K562 (cell line): Measurements from ENCODE around the gene ARHGAP31. TPM values are rescaled to one million over a fixed set of nuclear protein-coding genes. Genes with fewer than 3 reads are reported as not detected.
A peak's percentile ranks its signal among the peaks of the same experiment; 100 is the strongest.

ENCODE experiments used
- ATF2 ChIP-seq: sonication (generic); formaldehyde crosslinking; IDR thresholded peaks from 2 replicates; pipeline ENCODE4 v1.8.1; 2022; ENCODE audit warnings: missing genetic modification reagents
- EGR1 ChIP-seq: fragments of 450-650 bp; conservative IDR thresholded peaks from 2 replicates; pipeline ENCODE4 v1.6.1; 2017; ENCODE audit warnings: mild to moderate bottlenecking
- GTF2E2 ChIP-seq: fragments of 200-800 bp; sonication (Bioruptor generic); IDR thresholded peaks from 2 replicates; pipeline ENCODE4 v1.6.1; 2016; ENCODE audit warnings: missing genetic modification characterization, missing compliant biosample characterization
- JUND ChIP-seq, 2 experiments: IDR thresholded peaks; 2 replicates in 1 of 2; 3 replicates in 1 of 2; pipeline ENCODE4 v1.6.1; 2011; ENCODE audit warnings: borderline replicate concordance in 2 of 2, low read depth in 2 of 2, low read length in 2 of 2, improper control_type of control experiment in 1 of 2, missing biosample characterization in 1 of 2, missing genetic modification characterization in 1 of 2, missing genetic modification reagents in 1 of 2
- MAZ ChIP-seq, 2 experiments: fragments of 450-650 bp in 1 of 2; sonication (generic) in 1 of 2; formaldehyde crosslinking; IDR thresholded peaks in 1 of 2; conservative IDR thresholded peaks in 1 of 2; 2 replicates each; pipeline versions ENCODE4 v1.4.0 to v1.5.0; 2020; ENCODE audit warnings: mild to moderate bottlenecking in 1 of 2, missing genetic modification reagents in 1 of 2
- NBN ChIP-seq: fragments of 450-650 bp; IDR thresholded peaks from 2 replicates; pipeline ENCODE4 v1.6.1; 2016; ENCODE audit warnings: low read depth, mild to moderate bottlenecking
- NEUROD1 ChIP-seq: fragments of 150-350 bp; IDR thresholded peaks from 2 replicates; pipeline ENCODE4 v1.6.1; 2014; ENCODE audit warnings: borderline replicate concordance, low read length, low read depth; ENCODE audit not compliant: partially characterized antibody
- RNF219 ChIP-seq: fragments of 250-450 bp; sonication (Bioruptor Pico); IDR thresholded peaks from 2 replicates; pipeline ENCODE4 v1.5.0; 2022; ENCODE audit warnings: mild to moderate bottlenecking
- RUNX1 ChIP-seq: sonication (generic); IDR thresholded peaks from 2 replicates; pipeline ENCODE4 v1.6.1; 2016; ENCODE audit warnings: antibody characterized with exemption, low read depth
- TFAM ChIP-seq: fragments of 250-450 bp; sonication (Bioruptor Pico); conservative IDR thresholded peaks from 2 replicates; pipeline ENCODE4 v1.5.0; 2021; ENCODE audit warnings: mild to moderate bottlenecking, moderate library complexity
- THAP7 ChIP-seq: fragments of 250-450 bp; sonication (Bioruptor Pico); IDR thresholded peaks from 2 replicates; pipeline ENCODE4 v1.5.0; 2021
- TOE1 ChIP-seq, 2 experiments: fragments of 450-650 bp in 1 of 2; sonication (generic) in 1 of 2; formaldehyde crosslinking in 1 of 2; IDR thresholded peaks; 2 replicates each; pipeline versions ENCODE4 v1.7.1 to v1.8.0; 2016 to 2022; ENCODE audit warnings: borderline replicate concordance in 2 of 2, mild to moderate bottlenecking in 2 of 2, antibody characterized with exemption in 1 of 2, inconsistent platforms in 1 of 2, low read depth in 1 of 2, missing genetic modification reagents in 1 of 2, moderate library complexity in 1 of 2
- TRIM28 ChIP-seq: fragments of 450-650 bp; IDR thresholded peaks from 2 replicates; pipeline ENCODE4 v1.6.1; 2017
- ZBTB11 ChIP-seq, 3 experiments: fragments of 200-800 bp in 1 of 3; fragments of 250-450 bp in 1 of 3; fragments of 450-650 bp in 1 of 3; sonication (Bioruptor Pico) in 1 of 3; sonication (Bioruptor generic) in 1 of 3; formaldehyde crosslinking in 1 of 3; IDR thresholded peaks; 2 replicates each; pipeline versions ENCODE4 v1.6.1 to v1.8.0; 2016 to 2022; ENCODE audit warnings: mild to moderate bottlenecking in 2 of 3, missing genetic modification characterization in 2 of 3, missing compliant biosample characterization in 1 of 3, moderate library complexity in 1 of 3
- ZFX ChIP-seq: sonication (generic); formaldehyde crosslinking; IDR thresholded peaks from 2 replicates; pipeline ENCODE4 v1.8.0; 2022; ENCODE audit warnings: mild to moderate bottlenecking, missing genetic modification reagents, moderate library complexity
- ZNF282 ChIP-seq: sonication (generic); formaldehyde crosslinking; IDR thresholded peaks from 2 replicates; pipeline ENCODE4 v1.8.1; 2023; ENCODE audit warnings: missing genetic modification reagents
- polyA plus RNA-seq, 8 experiments: library from polyadenylated mRNA; depleted of rRNA in 4 of 8; stranded (reverse) in 5 of 8; unstranded in 3 of 8; fragments of >200 nt; fragmentation: Nextera tagmentation in 2 of 8; fragmentation: Illumina TruSeq in 1 of 8; extraction: Ambion mirVana in 2 of 8; extraction: Trizol in 1 of 8; gene quantifications; 2 replicates each; pipeline versions ENCODE4 v1.2.1 to v1.2.3, GENCODE V29; 2011 to 2014; ENCODE audit warnings: inconsistent platforms in 1 of 8, missing spikeins in 1 of 8
- total RNA-seq, 7 experiments: library from RNA; depleted of rRNA in 6 of 7; stranded (reverse); fragments of >200 nt in 6 of 7; fragmentation: Illumina TruSeq in 2 of 7; extraction: Trizol in 2 of 7; gene quantifications; 2 replicates each; pipeline versions ENCODE4 v1.2.1 to v1.2.3, GENCODE V29; 2011 to 2021; ENCODE audit warnings: low replicate concordance in 1 of 7

ARHGAP31 gene
- total and polyA plus RNA-seq, 9 of the 15 experiments (the other 6 are each of a cell fraction or from before 2014, with no cell fraction given): under 0.01 to 0.13 (median 0.06) TPM; not detected in 5

GRCh38 chr3:119463171-119464169, 169.3 kb downstream of the ARHGAP31 start, which contains the start of gene TMEM39A (continued):
- TF ChIP-seq ZBTB11 (CRISPR knock-in tag; IDR thresholded peaks at IDR 0.05) (peak in 1 of 3 experiments; percentile 75; a peak in 2 of 6 replicates), JUND (IDR thresholded peaks at IDR 0.05; ENCODE audit: borderline replicate concordance, low read depth, low read length) (peak; percentile 84), JUND (tag; IDR thresholded peaks at IDR 0.05; ENCODE audit: borderline replicate concordance, low read depth, low read length) (peak; percentile 85), TOE1 (IDR thresholded peaks at IDR 0.05; ENCODE audit: borderline replicate concordance) (no peak), TOE1 (CRISPR knock-in tag; IDR thresholded peaks at IDR 0.05; ENCODE audit: borderline replicate concordance, low read depth) (peak; percentile 78; the same call in 1 of the 2 replicates), NEUROD1 (peak; percentile 83), TFAM (CRISPR knock-in tag) (no peak), ZFX (CRISPR knock-in tag) (peak; percentile 60; the same call in 1 of the 2 replicates), ZNF282 (CRISPR knock-in tag) (no peak), ATF2 (CRISPR knock-in tag) (peak; percentile 66; the same call in 1 of the 2 replicates), RNF219 (CRISPR knock-in tag) (no peak), TRIM28 (no peak), EGR1 (peak; percentile 76), THAP7 (CRISPR knock-in tag) (peak; percentile 15; the same call in 1 of the 2 replicates), GTF2E2 (tag) (peak; percentile 69; the same call in 1 of the 2 replicates), RUNX1 (0 out of 2 replicates have a peak, but pooled peaks have one; percentile 60), MAZ (CRISPR knock-in tag; conservative IDR thresholded peaks at IDR 0.05 in 1 of 2, IDR thresholded peaks at IDR 0.05 in 1 of 2) (peak; percentile 65 to 75; a peak in 3 of 4 replicates), NBN (0 out of 2 replicates have a peak, but pooled peaks have one; percentile 35)
